Loucy (cell line): ENCODE data around the gene HSPA2.

ENCODE experiments used
- EZH2phosphoT487 ChIP-seq: fragments of 200-600 bp; IDR thresholded peaks from 2 replicates; pipeline ENCODE4 v1.6.1; 2018; ENCODE audit warnings: antibody characterized with exemption, mild to moderate bottlenecking, moderate library complexity, borderline replicate concordance
- TF ChIP-seq, protein P1 (sequence below): fragments of 200-600 bp; sonication (generic); conservative IDR thresholded peaks from 2 replicates; pipeline ENCODE4 v1.5.1; 2014; ENCODE audit warnings: mild to moderate bottlenecking, antibody characterized with exemption, low read length

- TF ChIP-seq, protein P1, sequence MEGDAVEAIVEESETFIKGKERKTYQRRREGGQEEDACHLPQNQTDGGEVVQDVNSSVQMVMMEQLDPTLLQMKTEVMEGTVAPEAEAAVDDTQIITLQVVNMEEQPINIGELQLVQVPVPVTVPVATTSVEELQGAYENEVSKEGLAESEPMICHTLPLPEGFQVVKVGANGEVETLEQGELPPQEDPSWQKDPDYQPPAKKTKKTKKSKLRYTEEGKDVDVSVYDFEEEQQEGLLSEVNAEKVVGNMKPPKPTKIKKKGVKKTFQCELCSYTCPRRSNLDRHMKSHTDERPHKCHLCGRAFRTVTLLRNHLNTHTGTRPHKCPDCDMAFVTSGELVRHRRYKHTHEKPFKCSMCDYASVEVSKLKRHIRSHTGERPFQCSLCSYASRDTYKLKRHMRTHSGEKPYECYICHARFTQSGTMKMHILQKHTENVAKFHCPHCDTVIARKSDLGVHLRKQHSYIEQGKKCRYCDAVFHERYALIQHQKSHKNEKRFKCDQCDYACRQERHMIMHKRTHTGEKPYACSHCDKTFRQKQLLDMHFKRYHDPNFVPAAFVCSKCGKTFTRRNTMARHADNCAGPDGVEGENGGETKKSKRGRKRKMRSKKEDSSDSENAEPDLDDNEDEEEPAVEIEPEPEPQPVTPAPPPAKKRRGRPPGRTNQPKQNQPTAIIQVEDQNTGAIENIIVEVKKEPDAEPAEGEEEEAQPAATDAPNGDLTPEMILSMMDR: no peak
- TF ChIP-seq EZH2phosphoT487: no peak
Measured at GRCh38 chr14:64513271-64513670, 27.3 kb upstream of the HSPA2 start.
